ENCODE measurements around the gene TIPARP.

Gene TIPARP

GRCh38 chr3:156741935-156742334 lies 67.5 kb downstream of the TIPARP start:
- WGBS, 2 experiments (ENCODE audit: insufficient coverage in 2 of 2): 100% methylated on average over 2 of the region's 2 CpGs; no CpG with 5 or more reads in 1 of the 2 experiments
- Histone ChIP-seq H3K9me3 (ENCODE audit: control insufficient read depth, low read length) (peaks cover 2% of the 10 kb centered on the region), H3K4me1 (ENCODE audit: control insufficient read depth, insufficient read depth, low read length, poor library complexity, severe bottlenecking) (no peaks in the 10 kb centered on the region), H3K27ac (ENCODE audit: low read depth, low read length, severe bottlenecking) (no peak overlapping the region), H3K4me3 (ENCODE audit: extremely low read depth, insufficient read depth, low read length, poor library complexity, severe bottlenecking) (no peak overlapping the region), H3K36me3 (ENCODE audit: control insufficient read depth, insufficient read depth, low read length) (no peaks in the 10 kb centered on the region)

GRCh38 chr3:156742401-156742800 lies 68.0 kb downstream of the TIPARP start:
- Histone ChIP-seq H3K4me3 (ENCODE audit: extremely low read depth, insufficient read depth, low read length, poor library complexity, severe bottlenecking) (no peak overlapping the region), H3K36me3 (ENCODE audit: control insufficient read depth, insufficient read depth, low read length) (no peaks in the 10 kb centered on the region), H3K9me3 (ENCODE audit: control insufficient read depth, low read length) (peaks cover 6% of the 10 kb centered on the region), H3K4me1 (ENCODE audit: control insufficient read depth, insufficient read depth, low read length, poor library complexity, severe bottlenecking) (no peaks in the 10 kb centered on the region), H3K27ac (ENCODE audit: low read depth, low read length, severe bottlenecking) (no peak overlapping the region)

GRCh38 chr3:156743859-156744258 lies 69.5 kb downstream of the TIPARP start:
- H3K4me3 ChIP-seq (ENCODE audit: extremely low read depth, insufficient read depth, low read length, poor library complexity, severe bottlenecking): no peak overlapping the region
- peaks cover 10% of the 10 kb centered on the region for H3K9me3 ChIP-seq (ENCODE audit: control insufficient read depth, low read length)
- H3K36me3 ChIP-seq (ENCODE audit: control insufficient read depth, insufficient read depth, low read length): no peaks in the 10 kb centered on the region
- no peak overlapping the region for H3K27ac ChIP-seq (ENCODE audit: low read depth, low read length, severe bottlenecking)
- 87 to 91% methylated on average over 4 of the region's 5 CpGs for WGBS, 2 experiments (ENCODE audit: insufficient coverage in 2 of 2)
- peaks cover under 1% of the 10 kb centered on the region for H3K4me1 ChIP-seq (ENCODE audit: control insufficient read depth, insufficient read depth, low read length, poor library complexity, severe bottlenecking)

GRCh38 chr3:156744631-156745030 lies 70.2 kb downstream of the TIPARP start:
- Histone ChIP-seq H3K27ac (ENCODE audit: low read depth, low read length, severe bottlenecking) (no peak overlapping the region), H3K36me3 (ENCODE audit: control insufficient read depth, insufficient read depth, low read length) (no peaks in the 10 kb centered on the region), H3K4me1 (ENCODE audit: control insufficient read depth, insufficient read depth, low read length, poor library complexity, severe bottlenecking) (peaks cover 8% of the 10 kb centered on the region), H3K4me3 (ENCODE audit: extremely low read depth, insufficient read depth, low read length, poor library complexity, severe bottlenecking) (no peak overlapping the region), H3K9me3 (ENCODE audit: control insufficient read depth, low read length) (peaks cover 10% of the 10 kb centered on the region)
- WGBS, 2 experiments (ENCODE audit: insufficient coverage in 2 of 2): 89 to 92% methylated on average over 6 to 7 of the region's 7 CpGs

GRCh38 chr3:156745766-156746165 lies 71.4 kb downstream of the TIPARP start:
- H3K36me3 ChIP-seq (ENCODE audit: control insufficient read depth, insufficient read depth, low read length): no peaks in the 10 kb centered on the region
- peaks cover 19% of the 10 kb centered on the region for H3K4me1 ChIP-seq (ENCODE audit: control insufficient read depth, insufficient read depth, low read length, poor library complexity, severe bottlenecking)
- peaks cover 10% of the 10 kb centered on the region for H3K9me3 ChIP-seq (ENCODE audit: control insufficient read depth, low read length)
- WGBS, 2 experiments (ENCODE audit: insufficient coverage in 2 of 2): 100% methylated on average over 1 of the region's 1 CpG; no CpG with 5 or more reads in 1 of the 2 experiments
- H3K27ac ChIP-seq (ENCODE audit: low read depth, low read length, severe bottlenecking): no peak overlapping the region
- no peak overlapping the region for H3K4me3 ChIP-seq (ENCODE audit: extremely low read depth, insufficient read depth, low read length, poor library complexity, severe bottlenecking)

- Histone ChIP-seq H3K9me3 (ENCODE audit: control insufficient read depth, low read length) (peaks cover 10% of the 10 kb centered on the region), H3K36me3 (ENCODE audit: control insufficient read depth, insufficient read depth, low read length) (no peaks in the 10 kb centered on the region), H3K27ac (ENCODE audit: low read depth, low read length, severe bottlenecking) (no peak overlapping the region), H3K4me1 (ENCODE audit: control insufficient read depth, insufficient read depth, low read length, poor library complexity, severe bottlenecking) (peaks cover 30% of the 10 kb centered on the region), H3K4me3 (ENCODE audit: extremely low read depth, insufficient read depth, low read length, poor library complexity, severe bottlenecking) (no peak overlapping the region)
- no CpG with 5 or more reads among the region's 1 CpG for WGBS, 2 experiments (ENCODE audit: insufficient coverage in 2 of 2)
Observed at GRCh38 chr3:156747046-156747445, 72.7 kb downstream of the TIPARP start.

GRCh38 chr3:156749244-156749643 lies 74.9 kb downstream of the TIPARP start:
- Histone ChIP-seq H3K4me3 (ENCODE audit: extremely low read depth, insufficient read depth, low read length, poor library complexity, severe bottlenecking) (no peak overlapping the region), H3K4me1 (ENCODE audit: control insufficient read depth, insufficient read depth, low read length, poor library complexity, severe bottlenecking) (peaks cover 31% of the 10 kb centered on the region), H3K36me3 (ENCODE audit: control insufficient read depth, insufficient read depth, low read length) (no peaks in the 10 kb centered on the region), H3K9me3 (ENCODE audit: control insufficient read depth, low read length) (peaks cover 10% of the 10 kb centered on the region), H3K27ac (ENCODE audit: low read depth, low read length, severe bottlenecking) (no peak overlapping the region)
- WGBS, 2 experiments (ENCODE audit: insufficient coverage in 2 of 2): 51 to 84% methylated on average over 2 to 5 of the region's 5 CpGs

GRCh38 chr3:156750191-156750873 lies 75.9 kb downstream of the TIPARP start:
- WGBS, 2 experiments (ENCODE audit: insufficient coverage in 2 of 2): 12 to 50% methylated on average over 1 to 3 of the region's 3 CpGs
- H3K9me3 ChIP-seq (ENCODE audit: control insufficient read depth, low read length): peaks cover 10% of the 10 kb centered on the region
- no peaks in the 10 kb centered on the region for H3K36me3 ChIP-seq (ENCODE audit: control insufficient read depth, insufficient read depth, low read length)
- no peak overlapping the region for H3K4me3 ChIP-seq (ENCODE audit: extremely low read depth, insufficient read depth, low read length, poor library complexity, severe bottlenecking)
- H3K4me1 ChIP-seq (ENCODE audit: control insufficient read depth, insufficient read depth, low read length, poor library complexity, severe bottlenecking): peaks cover 31% of the 10 kb centered on the region
- H3K27ac ChIP-seq (ENCODE audit: low read depth, low read length, severe bottlenecking): peak overlapping the region; percentile 94

- H3K9me3 ChIP-seq (ENCODE audit: control insufficient read depth, low read length): peaks cover 10% of the 10 kb centered on the region
- H3K4me3 ChIP-seq (ENCODE audit: extremely low read depth, insufficient read depth, low read length, poor library complexity, severe bottlenecking): no peak overlapping the region
- WGBS, 2 experiments (ENCODE audit: insufficient coverage in 2 of 2): 29 to 60% methylated on average over 1 to 2 of the region's 4 CpGs
- H3K4me1 ChIP-seq (ENCODE audit: control insufficient read depth, insufficient read depth, low read length, poor library complexity, severe bottlenecking): peaks cover 31% of the 10 kb centered on the region
- H3K36me3 ChIP-seq (ENCODE audit: control insufficient read depth, insufficient read depth, low read length): no peaks in the 10 kb centered on the region
- peak overlapping the region; percentile 94 for H3K27ac ChIP-seq (ENCODE audit: low read depth, low read length, severe bottlenecking)
Observed at GRCh38 chr3:156750874-156751245, 76.5 kb downstream of the TIPARP start.

GRCh38 chr3:156751461-156752025 lies 77.2 kb downstream of the TIPARP start:
- no peaks in the 10 kb centered on the region for H3K36me3 ChIP-seq (ENCODE audit: control insufficient read depth, insufficient read depth, low read length)
- peaks cover 31% of the 10 kb centered on the region for H3K4me1 ChIP-seq (ENCODE audit: control insufficient read depth, insufficient read depth, low read length, poor library complexity, severe bottlenecking)
- no peak overlapping the region for H3K4me3 ChIP-seq (ENCODE audit: extremely low read depth, insufficient read depth, low read length, poor library complexity, severe bottlenecking)
- 16 to 22% methylated on average over 3 to 10 of the region's 15 CpGs for WGBS, 2 experiments (ENCODE audit: insufficient coverage in 2 of 2)
- H3K27ac ChIP-seq (ENCODE audit: low read depth, low read length, severe bottlenecking): peak overlapping the region; percentile 94
- peaks cover 10% of the 10 kb centered on the region for H3K9me3 ChIP-seq (ENCODE audit: control insufficient read depth, low read length)
